CD4-positive, alpha-beta memory T cell (primary cell): Measurements from ENCODE around the gene FAM78A. TPM values are rescaled to one million over a fixed set of nuclear protein-coding genes. Genes with fewer than 3 reads are reported as not detected.

Experiments used
- CTCF ChIA-PET: fragments of 350-600 bp; sonication (Branson Sonifier 250); formaldehyde crosslinking; loops from one replicate; lab custom pipeline; 2021; ENCODE audit warnings: inconsistent platforms; ENCODE audit not compliant: partially characterized antibody; lab: Charles Lee
- POLR2A ChIA-PET: fragments of 350-600 bp; sonication (Branson Sonifier 250); formaldehyde crosslinking; loops from one replicate; lab custom pipeline; 2021; ENCODE audit not compliant: partially characterized antibody; lab: Charles Lee
- DNase-seq, 5 donors: peaks; one replicate each; pipeline versions ENCODE4 v3.0.0 to v3.0.0-alpha.2; 2020 to 2022; ENCODE audit warnings: mixed read lengths in 1 of 5
- H3K27ac ChIP-seq: one replicate; pipeline ENCODE4 v1.7.0; 2013; ENCODE audit warnings: low read depth, low read length
- H3K27me3 ChIP-seq: 2 replicates; pipeline ENCODE4 v1.7.0; 2013; ENCODE audit warnings: mild to moderate bottlenecking, low read length, moderate library complexity; ENCODE audit not compliant: insufficient read depth
- H3K36me3 ChIP-seq: 2 replicates; pipeline ENCODE4 v1.7.0; 2013; ENCODE audit warnings: mild to moderate bottlenecking, low read length, moderate library complexity; ENCODE audit not compliant: insufficient read depth
- H3K4me1 ChIP-seq: 2 replicates; pipeline ENCODE4 v1.7.0; 2013; ENCODE audit warnings: mild to moderate bottlenecking, low read length, moderate library complexity; ENCODE audit not compliant: insufficient read depth
- H3K4me3 ChIP-seq, 2 donors: one replicate each; pipeline ENCODE4 v1.7.0; 2013; ENCODE audit warnings: low read length in 2 of 2, mild to moderate bottlenecking in 1 of 2
- H3K9me3 ChIP-seq, 2 donors: one replicate each; pipeline ENCODE4 v1.7.0; 2013; ENCODE audit warnings: low read length in 2 of 2, control low read depth in 1 of 2; ENCODE audit not compliant: control insufficient read depth in 1 of 2
- H3K27ac Mint-ChIP-seq, 7 donors: one replicate each; pipeline ENCODE4 v1.8.0; 2020 to 2021; ENCODE audit warnings: mixed read lengths in 7 of 7, mild to moderate bottlenecking in 6 of 7, inconsistent platforms in 3 of 7, moderate library complexity in 3 of 7
- H3K27me3 Mint-ChIP-seq, 2 donors: one replicate each; pipeline ENCODE4 v1.8.0; 2020 to 2021; ENCODE audit warnings: mixed read lengths in 2 of 2
- H3K36me3 Mint-ChIP-seq, 2 donors: one replicate each; pipeline ENCODE4 v1.8.0; 2020 to 2021; ENCODE audit warnings: mixed read lengths in 2 of 2, inconsistent platforms in 1 of 2, mild to moderate bottlenecking in 1 of 2
- H3K4me1 Mint-ChIP-seq, 4 donors: one replicate each; pipeline ENCODE4 v1.8.0; 2020 to 2021; ENCODE audit warnings: mixed read lengths in 4 of 4, mild to moderate bottlenecking in 1 of 4
- H3K4me3 Mint-ChIP-seq, 8 donors: one replicate each; pipeline ENCODE4 v1.8.0; 2020 to 2021; ENCODE audit warnings: mixed read lengths in 8 of 8, mild to moderate bottlenecking in 7 of 8, moderate library complexity in 6 of 8, inconsistent platforms in 3 of 8
- H3K9me3 Mint-ChIP-seq, 8 donors: one replicate each; pipeline ENCODE4 v1.8.0; 2020 to 2021; ENCODE audit warnings: mixed read lengths in 8 of 8, mild to moderate bottlenecking in 5 of 8, inconsistent platforms in 3 of 8, moderate library complexity in 1 of 8
- intact Hi-C: fragments of 100-400 bp; cut with micrococcal nuclease; formaldehyde crosslinking; loops from one replicate; pipeline ENCODE4 v1.15.1; 2023
- polyA plus RNA-seq, 2 donors: library from polyadenylated mRNA; unstranded; fragments of 300-500 nt; fragmentation: Illumina TruSeq; gene quantifications; one replicate each; pipeline ENCODE4 v1.2.3, GENCODE V29; 2021
- total RNA-seq, 2 experiments: library from RNA; stranded (reverse); gene quantifications; one replicate each; pipeline ENCODE4 v1.2.3, GENCODE V29; 2021

The FAM78A gene
- total and polyA plus RNA-seq, 4 experiments from 2014 or later: 5.5 to 93.5 (median 61.3) TPM

DNA sequence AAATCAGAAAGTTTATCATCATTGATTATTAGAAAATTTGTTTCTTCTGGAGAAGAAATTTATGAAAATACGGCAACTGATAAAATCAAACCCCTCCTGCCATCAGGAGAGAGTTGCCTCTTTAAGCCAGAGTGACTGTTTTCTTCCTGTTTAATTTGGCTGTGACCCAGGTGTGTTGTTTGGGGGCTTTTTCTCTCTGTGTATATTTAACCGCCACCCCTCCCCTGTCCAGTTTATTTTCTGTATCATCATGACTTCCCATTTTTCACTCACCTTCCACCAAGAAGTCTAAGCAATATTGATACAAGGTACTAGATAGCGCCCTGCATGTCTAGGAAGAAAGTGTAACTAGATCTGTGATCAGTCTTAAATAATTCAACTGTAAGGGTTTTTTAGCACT is 50.1 kb downstream of the FAM78A start:
- Mint-ChIP-seq H3K27ac (no peak overlapping the region), H3K4me3 (no peak overlapping the region), H3K4me1 (peaks cover 0 to 4% (median 1%) of the 10 kb centered on the region in 4 donors), H3K36me3 (peaks cover 42 to 59% of the 10 kb centered on the region in 2 donors), H3K27me3 (no peaks in the 10 kb centered on the region), H3K9me3 (no peaks in the 10 kb centered on the region)
- no peak for DNase-seq
- ChIA-PET POLR2A (no interaction called here), CTCF (no interaction called here)
- Histone ChIP-seq H3K4me3 (no peak overlapping the region), H3K27me3 (no peaks in the 10 kb centered on the region), H3K9me3 (no peaks in the 10 kb centered on the region), H3K27ac (no peak overlapping the region), H3K36me3 (peaks cover 6% of the 10 kb centered on the region), H3K4me1 (no peaks in the 10 kb centered on the region)
- intact Hi-C loops: no loop called here

DNA sequence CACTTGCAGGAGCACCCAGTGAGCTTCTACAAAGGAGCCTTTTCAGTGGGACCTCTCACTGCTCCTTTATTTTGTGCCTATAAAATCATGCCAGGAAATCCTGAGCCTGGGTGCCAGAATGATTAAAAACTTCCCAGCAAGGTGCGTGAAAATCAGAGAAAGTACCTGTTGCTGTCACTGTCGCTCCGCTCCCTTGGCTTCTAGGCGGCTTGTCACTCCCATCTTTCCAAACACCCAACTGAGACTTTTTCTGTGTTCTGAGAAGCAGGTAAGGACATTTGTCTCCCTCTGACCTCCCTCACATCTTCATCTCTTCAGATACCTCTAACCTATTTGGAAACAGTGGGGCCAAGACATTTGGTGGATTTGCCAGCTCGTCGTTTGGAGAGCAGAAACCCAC is 53.9 kb downstream of the FAM78A start:
- Histone ChIP-seq H3K27ac (no peak overlapping the region), H3K4me3 (no peak overlapping the region), H3K27me3 (no peaks in the 10 kb centered on the region), H3K9me3 (no peaks in the 10 kb centered on the region), H3K4me1 (no peaks in the 10 kb centered on the region), H3K36me3 (no peaks in the 10 kb centered on the region)
- ChIA-PET CTCF (no interaction called here), POLR2A (interaction anchor here (0.8 kb wide), 1 partner anchor 33 kb away, joined by 3 read pairs; no protein-coding TSS in a partner anchor)
- peaks cover 0 to 4% (median 1%) of the 10 kb centered on the region in 4 donors for H3K4me1 Mint-ChIP-seq
- H3K36me3 Mint-ChIP-seq: peaks cover 51 to 54% of the 10 kb centered on the region in 2 donors
- H3K27ac Mint-ChIP-seq: peak overlapping the region in 1 of 7 donors; percentile 62
- no peak for DNase-seq
- intact Hi-C loops: no loop called here
- no peaks in the 10 kb centered on the region for H3K9me3 Mint-ChIP-seq
- no peak overlapping the region for H3K4me3 Mint-ChIP-seq
- H3K27me3 Mint-ChIP-seq: no peaks in the 10 kb centered on the region

- Histone ChIP-seq H3K4me3 (no peak overlapping the region), H3K27ac (no peak overlapping the region), H3K36me3 (no peaks in the 10 kb centered on the region), H3K9me3 (no peaks in the 10 kb centered on the region), H3K4me1 (no peaks in the 10 kb centered on the region), H3K27me3 (no peaks in the 10 kb centered on the region)
- Mint-ChIP-seq H3K27me3 (no peaks in the 10 kb centered on the region), H3K4me1 (peaks cover 0 to 2% (median under 1%) of the 10 kb centered on the region in 4 donors), H3K9me3 (no peaks in the 10 kb centered on the region), H3K36me3 (peaks cover 52 to 54% of the 10 kb centered on the region in 2 donors), H3K27ac (peak overlapping the region in 2 of 7 donors; percentile 2 to 8), H3K4me3 (no peak overlapping the region)
- intact Hi-C loops: no loop called here
- ChIA-PET CTCF (no interaction called here), POLR2A (interaction anchor here (1.5 kb wide), 1 partner anchor 36 kb away, joined by 3 read pairs; no protein-coding TSS in a partner anchor)
- no peak for DNase-seq
These were observed 55.8 kb downstream of the FAM78A start for GRCh38 chr9:131220485-131220884.

GRCh38 chr9:131218370-131218769 is 57.9 kb downstream of the FAM78A start:
- CTCF ChIA-PET: interaction anchor here (1.3 kb wide), 1 partner anchor 40 kb away, joined by 4 read pairs; no protein-coding TSS in a partner anchor

DNA sequence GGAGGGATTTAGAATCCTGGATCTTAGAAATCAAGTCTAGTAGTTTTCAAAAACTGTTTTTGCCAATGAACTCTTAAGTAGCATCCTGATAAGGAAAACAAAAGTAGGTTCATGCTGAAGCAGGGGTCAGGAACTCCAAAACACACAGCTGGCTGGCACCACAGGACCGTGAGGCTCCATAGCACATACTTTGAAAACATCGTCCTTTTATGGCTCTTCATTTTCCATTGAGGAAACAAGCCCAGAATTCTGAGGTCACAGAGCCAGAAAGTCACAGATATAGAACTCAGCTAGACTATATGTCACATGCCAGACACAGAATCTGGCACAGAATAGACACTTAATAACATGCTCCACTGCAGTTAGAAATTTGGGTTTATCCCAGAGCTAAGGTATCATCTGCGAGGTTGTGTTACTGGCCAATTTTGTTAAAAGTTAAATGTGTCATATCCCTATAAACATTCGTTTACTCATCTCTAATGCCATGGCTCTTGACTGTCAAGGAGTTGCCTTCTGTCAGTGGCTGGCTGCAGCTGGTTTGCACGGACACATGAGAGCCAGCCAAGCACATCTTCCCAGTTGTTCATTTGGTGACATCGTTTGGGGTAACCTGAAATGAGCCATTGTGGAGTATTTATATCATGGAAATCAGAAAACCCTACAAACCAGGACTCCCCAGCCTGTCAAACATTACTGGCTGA is 58.8 kb downstream of the FAM78A start:
- H3K4me3 Mint-ChIP-seq: no peak overlapping the region
- intact Hi-C loops: no loop called here
- H3K4me3 ChIP-seq: no peak overlapping the region
- POLR2A ChIA-PET: interaction anchor here (1.6 kb wide), 1 partner anchor 10 kb away, joined by 5 read pairs; no protein-coding TSS in a partner anchor
- DNase-seq: no peak
- H3K4me1 ChIP-seq: no peaks in the 10 kb centered on the region
- peak overlapping the region in 3 of 7 donors; percentile 4 to 32 (median 31) for H3K27ac Mint-ChIP-seq
- peaks cover 51 to 53% of the 10 kb centered on the region in 2 donors for H3K36me3 Mint-ChIP-seq
- H3K27me3 ChIP-seq: no peaks in the 10 kb centered on the region
- CTCF ChIA-PET: no interaction called here
- H3K27ac ChIP-seq: no peak overlapping the region
- H3K36me3 ChIP-seq: no peaks in the 10 kb centered on the region
- peaks cover 0 to 4% (median 1%) of the 10 kb centered on the region in 4 donors for H3K4me1 Mint-ChIP-seq
- H3K9me3 Mint-ChIP-seq: peaks cover 0 to 6% (median 5%) of the 10 kb centered on the region in 8 donors
- no peaks in the 10 kb centered on the region for H3K27me3 Mint-ChIP-seq
- H3K9me3 ChIP-seq: no peaks in the 10 kb centered on the region

More at GRCh38 chr9:131218370-131218769, 57.9 kb downstream of the FAM78A start:
- Histone ChIP-seq H3K4me1 (no peaks in the 10 kb centered on the region), H3K27me3 (no peaks in the 10 kb centered on the region), H3K9me3 (no peaks in the 10 kb centered on the region), H3K36me3 (no peaks in the 10 kb centered on the region), H3K4me3 (no peak overlapping the region), H3K27ac (no peak overlapping the region)
- H3K27me3 Mint-ChIP-seq: no peaks in the 10 kb centered on the region
- peaks cover 54 to 55% of the 10 kb centered on the region in 2 donors for H3K36me3 Mint-ChIP-seq
- no peak overlapping the region for H3K4me3 Mint-ChIP-seq
- POLR2A ChIA-PET: no interaction called here
- H3K9me3 Mint-ChIP-seq: no peaks in the 10 kb centered on the region
- intact Hi-C loops: no loop called here
- peaks cover 0 to 4% (median 1%) of the 10 kb centered on the region in 4 donors for H3K4me1 Mint-ChIP-seq
- peak overlapping the region in 2 of 7 donors; percentile 39 to 57 for H3K27ac Mint-ChIP-seq
- DNase-seq: no peak

- no peaks in the 10 kb centered on the region for H3K27me3 Mint-ChIP-seq
- Histone ChIP-seq H3K9me3 (no peaks in the 10 kb centered on the region), H3K27ac (no peak overlapping the region), H3K27me3 (no peaks in the 10 kb centered on the region), H3K4me3 (no peak overlapping the region), H3K36me3 (no peaks in the 10 kb centered on the region), H3K4me1 (no peaks in the 10 kb centered on the region)
- no peak overlapping the region for H3K4me3 Mint-ChIP-seq
- intact Hi-C loops: no loop called here
- POLR2A ChIA-PET: interaction anchor here (1.6 to 1.9 kb wide), 2 partner anchors 10 to 39 kb away, joined by 5 to 6 read pairs; no protein-coding TSS in a partner anchor
- H3K36me3 Mint-ChIP-seq: peaks cover 55 to 58% of the 10 kb centered on the region in 2 donors
- no peak overlapping the region for H3K27ac Mint-ChIP-seq
- CTCF ChIA-PET: interaction anchor here (1.6 kb wide), 1 partner anchor 133 kb away, joined by 4 read pairs; no protein-coding TSS in a partner anchor
- peaks cover 0 to 13% (median 10%) of the 10 kb centered on the region in 8 donors for H3K9me3 Mint-ChIP-seq
- DNase-seq: no peak
- peaks cover 0 to 4% (median 1%) of the 10 kb centered on the region in 4 donors for H3K4me1 Mint-ChIP-seq
These were observed 59.5 kb downstream of the FAM78A start for GRCh38 chr9:131216806-131217205.

DNA sequence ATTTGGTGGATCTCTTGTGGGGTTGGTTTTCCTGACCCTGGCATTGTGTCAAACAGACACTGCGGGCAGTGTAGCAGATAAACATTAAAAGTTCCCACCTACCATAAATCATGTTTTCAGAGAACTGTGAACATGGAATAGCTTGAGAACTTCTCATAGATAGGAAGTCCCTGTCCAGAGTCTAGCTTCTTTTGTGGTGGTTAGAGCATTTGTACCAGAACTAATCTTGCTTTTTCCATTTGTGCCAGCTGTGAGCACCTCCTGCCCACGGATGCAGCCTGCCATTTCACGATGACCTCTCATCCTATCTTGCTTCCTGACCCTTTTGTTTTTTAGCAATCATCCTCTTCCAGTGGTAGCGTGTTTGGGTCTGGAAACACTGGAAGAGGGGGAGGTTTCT is 61.4 kb downstream of the FAM78A start:
- Mint-ChIP-seq H3K4me3 (no peak overlapping the region), H3K27ac (peak overlapping the region in 1 of 7 donors; percentile 59), H3K9me3 (peaks cover 0 to 32% (median 21%) of the 10 kb centered on the region in 8 donors), H3K36me3 (peaks cover 62 to 70% of the 10 kb centered on the region in 2 donors), H3K4me1 (peaks cover 0 to 4% (median 1%) of the 10 kb centered on the region in 4 donors), H3K27me3 (no peaks in the 10 kb centered on the region)
- CTCF ChIA-PET: interaction anchor here (0.8 to 2.2 kb wide), 3 partner anchors 35 to 122 kb away, joined by 3 to 12 read pairs (median 3); no protein-coding TSS in a partner anchor
- no peaks in the 10 kb centered on the region for H3K27me3 ChIP-seq
- H3K27ac ChIP-seq: no peak overlapping the region
- no peaks in the 10 kb centered on the region for H3K4me1 ChIP-seq
- no peak overlapping the region for H3K4me3 ChIP-seq
- DNase-seq: no peak
- intact Hi-C loops: no loop called here
- H3K9me3 ChIP-seq: no peaks in the 10 kb centered on the region
- POLR2A ChIA-PET: interaction anchor here (0.6 to 1.9 kb wide), 2 partner anchors 41 to 109 kb away, joined by 3 to 6 read pairs; no protein-coding TSS in a partner anchor
- no peaks in the 10 kb centered on the region for H3K36me3 ChIP-seq
